H9 (cell line): ENCODE results near the gene AGPAT2. TPM values are rescaled to one million over a fixed set of nuclear protein-coding genes. Genes with fewer than 3 reads are reported as not detected.

Experiments used
- DNase-seq: peaks from one replicate; pipeline ENCODE4 v3.0.0-alpha.2; 2017
- H2AFZ ChIP-seq: one replicate; pipeline ENCODE4 v1.6.1; 2013; ENCODE audit warnings: mild to moderate bottlenecking, low read length, control low read depth, moderate library complexity
- H2AK5ac ChIP-seq: 2 replicates; pipeline ENCODE4 v1.6.1; 2013; ENCODE audit warnings: low read length, control low read depth, mixed read lengths; ENCODE audit not compliant: insufficient read length
- H2BK120ac ChIP-seq: one replicate; pipeline ENCODE4 v1.6.1; 2013; ENCODE audit warnings: low read depth, mild to moderate bottlenecking, low read length, control low read depth, inconsistent platforms; ENCODE audit not compliant: poor library complexity, severe bottlenecking
- H2BK12ac ChIP-seq: 2 replicates; pipeline ENCODE4 v1.6.1; 2013; ENCODE audit warnings: low read length, control low read depth, mixed read lengths, low read depth; ENCODE audit not compliant: insufficient read length
- H2BK15ac ChIP-seq: 2 replicates; pipeline ENCODE4 v1.6.1; 2013; ENCODE audit warnings: low read depth, low read length, control low read depth
- H2BK20ac ChIP-seq: one replicate; pipeline ENCODE4 v1.6.1; 2013; ENCODE audit warnings: low read depth, mild to moderate bottlenecking, low read length, control low read depth, inconsistent platforms; ENCODE audit not compliant: poor library complexity, severe bottlenecking
- H2BK5ac ChIP-seq: 2 replicates; pipeline ENCODE4 v1.6.1; 2013; ENCODE audit warnings: low read length, control low read depth, mixed read lengths; ENCODE audit not compliant: insufficient read length
- H3K14ac ChIP-seq: 2 replicates; pipeline ENCODE4 v1.6.1; 2013; ENCODE audit warnings: low read length, control low read depth; ENCODE audit not compliant: insufficient read depth
- H3K18ac ChIP-seq: 2 replicates; pipeline ENCODE4 v1.6.1; 2013; ENCODE audit warnings: low read depth, mild to moderate bottlenecking, mixed read lengths, low read length, control low read depth; ENCODE audit not compliant: insufficient read length
- H3K23ac ChIP-seq: 2 replicates; pipeline ENCODE4 v1.6.1; 2013; ENCODE audit warnings: low read length, control low read depth, mixed read lengths, low read depth; ENCODE audit not compliant: insufficient read length
- H3K23me2 ChIP-seq: 2 replicates; pipeline ENCODE4 v1.6.1; 2013; ENCODE audit warnings: low read depth, mild to moderate bottlenecking, mixed read lengths, low read length, control low read depth; ENCODE audit not compliant: insufficient read length, poor library complexity, severe bottlenecking
- H3K27ac ChIP-seq: 2 replicates; pipeline ENCODE4 v1.5.1; 2013; ENCODE audit warnings: low read length, control low read depth, mixed read lengths, low read depth; ENCODE audit not compliant: insufficient read length
- H3K27me3 ChIP-seq: 2 replicates; pipeline ENCODE4 v1.6.1; 2013; ENCODE audit warnings: low read length, control low read depth, inconsistent platforms; ENCODE audit not compliant: insufficient read depth
- H3K4ac ChIP-seq: 2 replicates; pipeline ENCODE4 v1.6.1; 2013; ENCODE audit warnings: low read depth, mild to moderate bottlenecking, control low read depth, inconsistent platforms, low read length, moderate library complexity
- H3K4me1 ChIP-seq: 2 replicates; pipeline ENCODE4 v1.6.1; 2013; ENCODE audit warnings: low read length, control low read depth, inconsistent platforms; ENCODE audit not compliant: insufficient read depth
- H3K4me2 ChIP-seq: 2 replicates; pipeline ENCODE4 v1.6.1; 2013; ENCODE audit warnings: low read length, control low read depth, mixed read lengths; ENCODE audit not compliant: insufficient read length, insufficient read depth
- H3K56ac ChIP-seq: 2 replicates; pipeline ENCODE4 v1.6.1; 2013; ENCODE audit warnings: low read depth, mild to moderate bottlenecking, mixed read lengths, low read length, control low read depth; ENCODE audit not compliant: insufficient read length
- H3K79me1 ChIP-seq: 2 replicates; pipeline ENCODE4 v1.6.1; 2013; ENCODE audit warnings: low read depth, mild to moderate bottlenecking, moderate library complexity, low read length, control low read depth, inconsistent platforms; ENCODE audit not compliant: insufficient read depth, poor library complexity, severe bottlenecking
- H3K79me2 ChIP-seq: 2 replicates; pipeline ENCODE4 v1.6.1; 2013; ENCODE audit warnings: low read length, control low read depth, inconsistent platforms; ENCODE audit not compliant: insufficient read depth
- H3K9ac ChIP-seq: 2 replicates; pipeline ENCODE4 v1.6.1; 2013; ENCODE audit warnings: low read length, control low read depth, mixed read lengths; ENCODE audit not compliant: insufficient read length; ENCODE audit errors: extremely low read depth
- H3K9me3 ChIP-seq: one replicate; pipeline ENCODE4 v1.6.1; 2013; ENCODE audit warnings: low read depth, low read length, inconsistent platforms; ENCODE audit not compliant: control insufficient read depth
- H3T11ph ChIP-seq: one replicate; pipeline ENCODE4 v1.6.1; 2013; ENCODE audit warnings: mild to moderate bottlenecking, low read length, control low read depth, inconsistent platforms
- H4K20me1 ChIP-seq: one replicate; pipeline ENCODE4 v1.6.1; 2013; ENCODE audit not compliant: control insufficient read depth, insufficient read length, insufficient read depth
- H4K5ac ChIP-seq: 2 replicates; pipeline ENCODE4 v1.6.1; 2013; ENCODE audit warnings: low read depth, mild to moderate bottlenecking, mixed read lengths, low read length, control low read depth; ENCODE audit not compliant: insufficient read length
- H4K8ac ChIP-seq: replicated peaks from 2 replicates; pipeline ENCODE4 v1.6.1; 2013; ENCODE audit warnings: low read length, control low read depth, mixed read lengths, low read depth; ENCODE audit not compliant: insufficient read length
- H4K91ac ChIP-seq: 2 replicates; pipeline ENCODE4 v1.6.1; 2013; ENCODE audit warnings: low read depth, mild to moderate bottlenecking, moderate library complexity, mixed read lengths, low read length, control low read depth; ENCODE audit not compliant: insufficient read length
- H3K27ac Mint-ChIP-seq, 3 experiments: 2 replicates in 2 of 3; 3 replicates in 1 of 3; pipeline ENCODE4 v1.8.0; 2020 to 2021; ENCODE audit warnings: mixed read lengths in 3 of 3, mild to moderate bottlenecking in 1 of 3, moderate library complexity in 1 of 3
- H3K27me3 Mint-ChIP-seq: 2 replicates; pipeline ENCODE4 v1.8.0; 2021; ENCODE audit warnings: low read depth, mild to moderate bottlenecking, moderate library complexity, mixed read lengths
- H3K36me3 Mint-ChIP-seq, 3 experiments: 2 replicates in 2 of 3; 3 replicates in 1 of 3; pipeline ENCODE4 v1.8.0; 2020 to 2021; ENCODE audit warnings: low read depth in 3 of 3, mixed read lengths in 3 of 3; ENCODE audit not compliant: insufficient read depth in 1 of 3
- H3K4me1 Mint-ChIP-seq, 2 experiments: 2 replicates each; pipeline ENCODE4 v1.8.0; 2020; ENCODE audit warnings: mixed read lengths in 2 of 2
- H3K4me3 Mint-ChIP-seq, 2 experiments: 2 replicates in 1 of 2; 3 replicates in 1 of 2; pipeline ENCODE4 v1.8.0; 2020 to 2021; ENCODE audit warnings: mild to moderate bottlenecking in 2 of 2, mixed read lengths in 2 of 2, moderate library complexity in 1 of 2
- H3K9me3 Mint-ChIP-seq, 2 experiments: 2 replicates in 1 of 2; 3 replicates in 1 of 2; pipeline ENCODE4 v1.8.0; 2020; ENCODE audit warnings: mild to moderate bottlenecking in 2 of 2, mixed read lengths in 2 of 2, moderate library complexity in 1 of 2
- WGBS: extraction: QIAGEN DNeasy Blood & Tissue Kit; methylation state at CpG from one replicate; pipeline ENCODE4 v1.1.7; 2013; ENCODE audit warnings: missing lambda C conversion rate, low lambda C conversion rate, mixed read lengths; ENCODE audit not compliant: insufficient read length; ENCODE audit errors: extremely low coverage; 5-methylcytosine and 5-hydroxymethylcytosine counted together
- total RNA-seq: library from RNA; stranded (reverse); gene quantifications from 2 replicates; pipeline ENCODE4 v1.2.1, GENCODE V29; 2021
- TF ChIP-seq, protein P1 (sequence below): fragments of 200-600 bp; sonication (generic); conservative IDR thresholded peaks from 3 replicates; pipeline ENCODE4 v1.8.0; 2021; ENCODE audit warnings: antibody characterized with exemption, mild to moderate bottlenecking

Gene AGPAT2
- total RNA-seq, 1 experiment from 2014 or later: 29.7 TPM

DNA sequence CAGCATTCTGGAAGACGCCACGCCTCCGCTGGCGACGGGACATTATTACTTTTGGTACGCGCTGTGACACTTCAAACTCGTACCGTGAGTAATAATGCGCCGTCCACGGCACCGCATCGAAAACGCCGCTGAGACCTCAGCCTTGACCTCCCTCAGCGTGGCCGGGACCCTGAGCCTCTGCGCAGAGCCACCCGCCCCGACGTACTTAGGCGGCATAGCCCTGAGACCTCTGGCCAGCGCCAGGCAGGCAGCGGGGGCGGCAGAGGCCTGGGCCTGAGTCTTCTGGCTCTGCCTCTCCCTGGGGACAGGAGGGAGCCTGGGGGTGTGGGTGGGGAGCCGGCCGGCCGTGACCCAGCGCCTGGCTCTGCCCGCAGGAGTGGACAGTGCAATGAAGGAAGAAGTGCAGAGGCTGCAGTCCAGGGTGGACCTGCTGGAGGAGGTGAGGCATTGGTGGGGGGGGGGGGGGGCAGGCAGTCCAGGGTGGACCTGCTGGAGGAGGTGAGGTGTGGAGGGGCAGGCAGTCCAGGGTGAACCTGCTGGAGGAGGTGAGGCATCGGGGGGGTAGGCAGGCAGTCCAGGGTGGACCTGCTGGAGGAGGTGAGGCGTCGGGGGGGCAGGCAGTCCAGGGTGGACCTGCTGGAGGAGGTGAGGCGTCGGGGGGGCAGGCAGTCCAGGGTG, 16.5 kb downstream of the AGPAT2 start:
- no peaks in the 10 kb centered on the region for H3K4me1 ChIP-seq
- H3K27me3 ChIP-seq: no peaks in the 10 kb centered on the region
- no peak overlapping the region for H3K56ac ChIP-seq
- no peak overlapping the region for H3K4me3 Mint-ChIP-seq
- TF ChIP-seq, protein P1, sequence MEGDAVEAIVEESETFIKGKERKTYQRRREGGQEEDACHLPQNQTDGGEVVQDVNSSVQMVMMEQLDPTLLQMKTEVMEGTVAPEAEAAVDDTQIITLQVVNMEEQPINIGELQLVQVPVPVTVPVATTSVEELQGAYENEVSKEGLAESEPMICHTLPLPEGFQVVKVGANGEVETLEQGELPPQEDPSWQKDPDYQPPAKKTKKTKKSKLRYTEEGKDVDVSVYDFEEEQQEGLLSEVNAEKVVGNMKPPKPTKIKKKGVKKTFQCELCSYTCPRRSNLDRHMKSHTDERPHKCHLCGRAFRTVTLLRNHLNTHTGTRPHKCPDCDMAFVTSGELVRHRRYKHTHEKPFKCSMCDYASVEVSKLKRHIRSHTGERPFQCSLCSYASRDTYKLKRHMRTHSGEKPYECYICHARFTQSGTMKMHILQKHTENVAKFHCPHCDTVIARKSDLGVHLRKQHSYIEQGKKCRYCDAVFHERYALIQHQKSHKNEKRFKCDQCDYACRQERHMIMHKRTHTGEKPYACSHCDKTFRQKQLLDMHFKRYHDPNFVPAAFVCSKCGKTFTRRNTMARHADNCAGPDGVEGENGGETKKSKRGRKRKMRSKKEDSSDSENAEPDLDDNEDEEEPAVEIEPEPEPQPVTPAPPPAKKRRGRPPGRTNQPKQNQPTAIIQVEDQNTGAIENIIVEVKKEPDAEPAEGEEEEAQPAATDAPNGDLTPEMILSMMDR: no peak
- H3K4me1 Mint-ChIP-seq: peaks cover 2 to 8% of the 10 kb centered on the region in 2 experiments; a peak in 3 of 4 replicates
- H3K79me1 ChIP-seq: no peaks in the 10 kb centered on the region
- H3K4ac ChIP-seq: no peak overlapping the region
- no peak overlapping the region for H2BK12ac ChIP-seq
- no peaks in the 10 kb centered on the region for H3K23me2 ChIP-seq
- H4K91ac ChIP-seq: no peak overlapping the region
- no peak overlapping the region for H3K27ac ChIP-seq
- no peak overlapping the region for H3K27ac Mint-ChIP-seq
- WGBS: no CpG with 5 or more reads among the region's 36 CpGs
- H3K18ac ChIP-seq: no peak overlapping the region
- no peak overlapping the region for H4K5ac ChIP-seq
- no peak overlapping the region for H3K14ac ChIP-seq
- H2BK15ac ChIP-seq: no peak overlapping the region
- no peak overlapping the region for H2AFZ ChIP-seq
- no peaks in the 10 kb centered on the region for H3K9me3 ChIP-seq
- H2BK120ac ChIP-seq: no peak overlapping the region
- H4K8ac ChIP-seq: no peak overlapping the region
- no peak overlapping the region for H3K9ac ChIP-seq
- H4K20me1 ChIP-seq: peaks cover 4% of the 10 kb centered on the region
- peaks cover 6% of the 10 kb centered on the region; the same call in 1 of the 2 replicates for H3K27me3 Mint-ChIP-seq
- no peak overlapping the region for H2AK5ac ChIP-seq
- no peak overlapping the region for H3K23ac ChIP-seq
- H3T11ph ChIP-seq: no peak overlapping the region
- no peak overlapping the region for H2BK5ac ChIP-seq
- no peaks in the 10 kb centered on the region for H3K79me2 ChIP-seq
- no peak for DNase-seq
- H3K36me3 Mint-ChIP-seq: peaks cover 0 to 3% (median 0%) of the 10 kb centered on the region in 3 experiments; a peak in 3 of 7 replicates
- no peaks in the 10 kb centered on the region for H3K9me3 Mint-ChIP-seq
- H3K4me2 ChIP-seq: no peak overlapping the region
- H2BK20ac ChIP-seq: no peak overlapping the region
